Activated naive CD4-positive, alpha-beta T cell treated with anti-CD3 and anti-CD28 coated beads, Interleukin-2, amount 50 U/mL, for 16 hours (primary cell): Measurements from ENCODE around the gene DLGAP3.

Source experiments
- DNase-seq: peaks from one replicate; pipeline ENCODE4 v3.0.0-alpha.2; 2020

The DLGAP3 gene

GRCh38 chr1:34900775-34901502 is 28.5 kb downstream of the DLGAP3 start:
- DNase-seq, result no peak

- no peak for DNase-seq
Measured at GRCh38 chr1:34899906-34900305, 29.5 kb downstream of the DLGAP3 start.

GRCh38 chr1:34899471-34899870 is 30.0 kb downstream of the DLGAP3 start:
- no peak for DNase-seq

- DNase-seq, result no peak
Measured at GRCh38 chr1:34898330-34898761, 31.1 kb downstream of the DLGAP3 start.

- no peak for DNase-seq
Measured at GRCh38 chr1:34896612-34897011, 32.8 kb downstream of the DLGAP3 start.

- DNase-seq, result no peak
Measured at GRCh38 chr1:34889705-34890104, 39.7 kb downstream of the DLGAP3 start.

GRCh38 chr1:34887593-34887992 is 41.9 kb downstream of the DLGAP3 start:
- DNase-seq, result no peak

GRCh38 chr1:34885405-34886247 is 43.8 kb downstream of the DLGAP3 start:
- peak; percentile 58 for DNase-seq

- no peak for DNase-seq
Measured at GRCh38 chr1:34884961-34885360, 44.5 kb downstream of the DLGAP3 start.

- DNase-seq, result no peak
Measured at GRCh38 chr1:34884536-34884935, 44.9 kb downstream of the DLGAP3 start.

- no peak for DNase-seq
Measured at GRCh38 chr1:34879230-34879629, 50.2 kb downstream of the DLGAP3 start.

- DNase-seq, result no peak
Measured at GRCh38 chr1:34876406-34876805, 53.0 kb downstream of the DLGAP3 start.

- no peak for DNase-seq
Measured at GRCh38 chr1:34874296-34874952, 55.0 kb downstream of the DLGAP3 start.

GRCh38 chr1:34872133-34872503 is 57.3 kb downstream of the DLGAP3 start:
- no peak for DNase-seq

- DNase-seq, result no peak
Measured at GRCh38 chr1:34871443-34872132, 57.9 kb downstream of the DLGAP3 start.

- DNase-seq, result no peak
Measured at GRCh38 chr1:34870395-34870794, 59.1 kb downstream of the DLGAP3 start.

- DNase-seq, result no peak
Measured at GRCh38 chr1:34869760-34870159, 59.7 kb downstream of the DLGAP3 start.

- no peak for DNase-seq
Measured at GRCh38 chr1:34868230-34869049, 61.0 kb downstream of the DLGAP3 start.

GRCh38 chr1:34867415-34867814 is 62.0 kb downstream of the DLGAP3 start:
- DNase-seq, result no peak

GRCh38 chr1:34866762-34867109 is 62.7 kb downstream of the DLGAP3 start:
- DNase-seq, result no peak

- DNase-seq, result peak; percentile 94
Measured at GRCh38 chr1:34865981-34866761, 63.3 kb downstream of the DLGAP3 start.
